ENCODE measurements around the gene TMEM134. TPM values are rescaled to one million over a fixed set of nuclear protein-coding genes. Genes with fewer than 3 reads are reported as not detected.

TMEM134 gene, protein sequence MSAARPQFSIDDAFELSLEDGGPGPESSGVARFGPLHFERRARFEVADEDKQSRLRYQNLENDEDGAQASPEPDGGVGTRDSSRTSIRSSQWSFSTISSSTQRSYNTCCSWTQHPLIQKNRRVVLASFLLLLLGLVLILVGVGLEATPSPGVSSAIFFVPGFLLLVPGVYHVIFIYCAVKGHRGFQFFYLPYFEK
- total RNA-seq (2011; cell fraction: chromatin; rRNA removed; ENCODE audit: low replicate concordance), result 5.8 and 18.7 TPM in 2 replicates
- 21.2 and 21.3 TPM in 2 replicates for total RNA-seq (2011; cell fraction: nucleolus; rRNA removed)
- 17.5 and 22.7 TPM in 2 replicates for total RNA-seq (2011; cell fraction: nucleoplasm; rRNA removed)
- total RNA-seq (2014; rRNA removed) (10.7 and 23.4 TPM in 2 replicates), total RNA-seq (2014; rRNA removed; fragmentation: Illumina TruSeq; extraction: Trizol) (1.3 and 1.5 TPM in 2 replicates), total RNA-seq (2015; rRNA removed; fragmentation: Illumina TruSeq; extraction: Trizol) (10.3 and 10.7 TPM in 2 replicates), total RNA-seq (2021) (19.2 and 19.3 TPM in 2 replicates), polyA plus RNA-seq (2011; rRNA removed) (17.5 and 26.2 TPM in 2 replicates), polyA plus RNA-seq (2014; fragmentation: Illumina TruSeq; extraction: Trizol) (6.3 and 11.1 TPM in 2 replicates), polyA plus RNA-seq (2014; fragmentation: Nextera tagmentation; extraction: Ambion mirVana) (1 to 10 TPM in 1 of 2 experiments, under 1 TPM in 1; 0.63 to 1.4 TPM), polyA plus RNA-seq (2014; rRNA removed) (48.4 and 58.9 TPM in 2 replicates), polyA minus RNA-seq (2011; rRNA and poly(A)+ RNA removed) (1.3 and 2.0 TPM in 2 replicates), Bru-seq, nascent RNA (percentile 49 among the genes with signal in this experiment), BruChase-seq, experiment 1, labeled RNA remaining after a 2-hour chase (percentile 42 among the genes with signal in this experiment), BruChase-seq, experiment 2, labeled RNA remaining after a 6-hour chase (percentile 46 among the genes with signal in this experiment)
- 79.1 and 131 TPM in 2 replicates for polyA plus RNA-seq (2011; cell fraction: cytosol; rRNA removed)
- polyA plus RNA-seq (2011; cell fraction: nucleus; rRNA removed), result 43.3 and 53.7 TPM in 2 replicates
- polyA plus RNA-seq (2012), result 20.0 and 28.2 TPM in 2 replicates
- polyA minus RNA-seq (2011; cell fraction: cytosol; rRNA and poly(A)+ RNA removed), result 7.4 and 10.5 TPM in 2 replicates
- 12.4 and 12.8 TPM in 2 replicates for polyA minus RNA-seq (2011; cell fraction: nucleus; rRNA and poly(A)+ RNA removed)
- long read RNA-seq, experiment 1, transcript TMEM134-201 (7 exons, 3,534 nt), result major isoform, 11 of 32 reads
- long read RNA-seq, experiment 1, partial matches to known transcripts, result 2 of 32 reads
- long read RNA-seq, experiment 1, other reads (novel, unspliced or antisense), result 15 of 32 reads
- long read RNA-seq, experiment 2, transcript TMEM134-201 (7 exons, 3,534 nt), result major isoform, 6 of 27 reads
- long read RNA-seq, experiment 2, transcript TMEM134-217 (7 exons, 1,063 nt), result minor isoform, 5 of 27 reads
- long read RNA-seq, experiment 2, partial matches to known transcripts, result 1 of 27 reads
- long read RNA-seq, experiment 2, other reads (novel, unspliced or antisense), result 13 of 27 reads
- long read RNA-seq, experiment 3, transcript TMEM134-201 (7 exons, 3,534 nt), result major isoform, 5 of 9 reads
- long read RNA-seq, experiment 3, partial matches to known transcripts, result 0 of 9 reads
- long read RNA-seq, experiment 3, other reads (novel, unspliced or antisense), result 3 of 9 reads

DNA sequence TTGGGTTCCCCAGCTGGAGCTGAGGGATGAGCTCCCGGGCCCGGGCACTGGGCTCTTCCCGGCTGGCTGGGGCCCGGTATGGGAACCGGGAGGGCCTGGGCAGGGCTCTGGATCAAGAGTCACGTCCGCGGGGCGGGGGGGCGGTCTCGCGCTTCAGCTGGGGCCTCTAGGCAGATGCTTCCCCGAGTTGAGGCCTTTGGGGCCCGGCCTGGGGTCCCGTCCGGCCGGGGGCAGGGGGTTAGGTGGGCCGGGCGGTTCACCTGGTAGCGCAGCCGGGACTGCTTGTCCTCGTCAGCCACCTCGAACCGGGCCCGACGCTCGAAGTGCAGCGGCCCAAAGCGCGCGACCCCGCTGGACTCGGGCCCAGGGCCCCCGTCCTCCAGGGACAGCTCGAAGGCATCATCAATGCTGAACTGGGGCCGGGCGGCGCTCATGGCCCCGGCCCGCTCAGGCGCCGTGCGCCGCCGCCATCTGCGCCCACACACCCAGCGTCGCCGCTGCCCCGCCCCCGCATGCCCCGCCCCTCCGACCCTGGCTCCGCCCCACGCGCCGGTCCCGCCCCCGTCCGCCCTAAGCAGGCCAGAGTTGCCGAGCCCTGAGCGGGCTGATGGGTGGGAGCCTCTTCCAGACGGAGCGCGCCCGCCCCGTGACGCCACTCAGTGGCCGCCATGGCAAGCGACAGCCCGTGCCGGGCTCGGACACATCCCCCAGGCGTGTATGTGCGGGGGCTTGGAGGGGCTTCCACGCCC, at the start of gene TMEM134:
Gene TMEM134 (minus strand): TSS at position 493 of the 749 bp plus-strand sequence. CDS start 59 bp downstream, at position 434.
- no peaks in the 10 kb centered on the region for H4K20me1 ChIP-seq (replicated peaks; ENCODE audit: control insufficient read depth, insufficient read depth, low read length)
- H3K27me3 ChIP-seq (ENCODE audit: control insufficient read depth in 2 of 2, insufficient read depth in 2 of 2, low read length in 2 of 2), result no peaks in the 10 kb centered on the region
- intact Hi-C loops (cut with micrococcal nuclease), result loop anchor here (1.0 to 5.0 kb wide), 2 partner anchors 47 to 68 kb away; partner anchors contain the start of gene PPP1CA
- peak within 1 kb of the TSS; percentile 96 for H2AFZ ChIP-seq (ENCODE audit: low read depth, low read length)
- ChIA-PET POLR2A (interaction anchor here (0.6 to 1.7 kb wide), 2 partner anchors 9 to 71 kb away, joined by 3 to 4 read pairs; no protein-coding TSS in a partner anchor), CTCF (ENCODE audit: low intra/inter-chr PET ratio) (interaction anchor here (0.5 to 1.3 kb wide), 2 partner anchors 43 to 67 kb away, joined by 3 to 4 read pairs; no protein-coding TSS in a partner anchor)
- FAIRE-seq (peak; percentile 71), ATAC-seq (peak; percentile 87), DNase-seq (ENCODE audit: extremely low read depth in 1 of 4, low spot score in 3 of 4) (peak; percentile 92 to 96 (median 94))
- in situ Hi-C loops (cut with MboI), result no loop called here
- no TSS peak for BruUV-seq (replicated peaks)
- H3K4me3 ChIP-seq, result peak within 1 kb of the TSS; percentile 76
- H3K79me2 ChIP-seq (ENCODE audit: control insufficient read depth, insufficient read depth, low read length), result peaks cover 12% of the 10 kb centered on the region
- H3K27ac ChIP-seq (ENCODE audit: extremely low read depth, low read depth, low read length), result peak within 1 kb of the TSS; percentile 72
- H3K9me3 ChIP-seq (replicated peaks; ENCODE audit: control insufficient read depth, insufficient read depth, low read depth, low read length), result no peaks in the 10 kb centered on the region
- peak within 1 kb of the TSS; percentile 76 to 98 for H3K9ac ChIP-seq (ENCODE audit: insufficient read depth in 1 of 2, low read depth in 2 of 2, low read length in 2 of 2)
- no peaks in the 10 kb centered on the region for H3K36me3 ChIP-seq (ENCODE audit: control insufficient read depth, insufficient read depth, low read length)
- peaks cover 10 to 43% of the 10 kb centered on the region in 2 experiments; a peak in 4 of 5 replicates for H3K4me1 ChIP-seq (replicated peaks in 1 of 2; ENCODE audit: control insufficient read depth in 2 of 2, insufficient read depth in 2 of 2, low read length in 2 of 2)
- under 1% methylated on average over 29 of the region's 76 CpGs for WGBS (ENCODE audit: insufficient coverage, low coverage, missing lambda C conversion rate)
- peak within 1 kb of the TSS; percentile 86 for H3K4me2 ChIP-seq (ENCODE audit: insufficient read depth, low read length)
- no peaks in the 10 kb centered on the region for H3K9me1 ChIP-seq (ENCODE audit: control insufficient read depth, insufficient read depth, low read length)
- TF ChIP-seq RFX1 (IDR thresholded peaks at IDR 0.05), result no peak
- TF ChIP-seq PTRF (tag; IDR thresholded peaks at IDR 0.05), result no peak
- TF ChIP-seq, protein P1, sequence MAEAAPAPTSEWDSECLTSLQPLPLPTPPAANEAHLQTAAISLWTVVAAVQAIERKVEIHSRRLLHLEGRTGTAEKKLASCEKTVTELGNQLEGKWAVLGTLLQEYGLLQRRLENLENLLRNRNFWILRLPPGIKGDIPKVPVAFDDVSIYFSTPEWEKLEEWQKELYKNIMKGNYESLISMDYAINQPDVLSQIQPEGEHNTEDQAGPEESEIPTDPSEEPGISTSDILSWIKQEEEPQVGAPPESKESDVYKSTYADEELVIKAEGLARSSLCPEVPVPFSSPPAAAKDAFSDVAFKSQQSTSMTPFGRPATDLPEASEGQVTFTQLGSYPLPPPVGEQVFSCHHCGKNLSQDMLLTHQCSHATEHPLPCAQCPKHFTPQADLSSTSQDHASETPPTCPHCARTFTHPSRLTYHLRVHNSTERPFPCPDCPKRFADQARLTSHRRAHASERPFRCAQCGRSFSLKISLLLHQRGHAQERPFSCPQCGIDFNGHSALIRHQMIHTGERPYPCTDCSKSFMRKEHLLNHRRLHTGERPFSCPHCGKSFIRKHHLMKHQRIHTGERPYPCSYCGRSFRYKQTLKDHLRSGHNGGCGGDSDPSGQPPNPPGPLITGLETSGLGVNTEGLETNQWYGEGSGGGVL (CRISPR knock-in tag; IDR thresholded peaks at IDR 0.05), result no peak
- TF ChIP-seq, protein P2, sequence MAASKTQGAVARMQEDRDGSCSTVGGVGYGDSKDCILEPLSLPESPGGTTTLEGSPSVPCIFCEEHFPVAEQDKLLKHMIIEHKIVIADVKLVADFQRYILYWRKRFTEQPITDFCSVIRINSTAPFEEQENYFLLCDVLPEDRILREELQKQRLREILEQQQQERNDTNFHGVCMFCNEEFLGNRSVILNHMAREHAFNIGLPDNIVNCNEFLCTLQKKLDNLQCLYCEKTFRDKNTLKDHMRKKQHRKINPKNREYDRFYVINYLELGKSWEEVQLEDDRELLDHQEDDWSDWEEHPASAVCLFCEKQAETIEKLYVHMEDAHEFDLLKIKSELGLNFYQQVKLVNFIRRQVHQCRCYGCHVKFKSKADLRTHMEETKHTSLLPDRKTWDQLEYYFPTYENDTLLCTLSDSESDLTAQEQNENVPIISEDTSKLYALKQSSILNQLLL (CRISPR knock-in tag; IDR thresholded peaks at IDR 0.05; ENCODE audit: borderline replicate concordance), result no peak
- TF ChIP-seq RBM15 (IDR thresholded peaks at IDR 0.05; ENCODE audit: insufficient read depth, low read length), result no peak
- no peak for TF ChIP-seq MCM3 (IDR thresholded peaks at IDR 0.05)
- no peak for TF ChIP-seq ZEB2 (IDR thresholded peaks at IDR 0.05)
- peak; percentile 92 to 93 for TF ChIP-seq MAZ (CRISPR knock-in tag; conservative IDR thresholded peaks at IDR 0.05 in 1 of 2, IDR thresholded peaks at IDR 0.05 in 1 of 2)
- no peak for TF ChIP-seq XRCC4 (IDR thresholded peaks at IDR 0.05; ENCODE audit: extremely low read depth, insufficient read depth, insufficient read length)
- no peak for TF ChIP-seq KLF10 (CRISPR knock-in tag; IDR thresholded peaks at IDR 0.05)
- TF ChIP-seq RAD51 (IDR thresholded peaks at IDR 0.05; ENCODE audit: borderline replicate concordance, low read depth), result no peak
- no peak for TF ChIP-seq DNMT1 (IDR thresholded peaks at IDR 0.05)

Measured in K562 (cell line).